IPS DF 19.7 (cell line): Measurements from ENCODE around the gene C1QL1.

ENCODE experiments used
- DNase-seq: peaks from one replicate; pipeline ENCODE4 v3.0.0-alpha.2; 2013; ENCODE audit warnings: low read depth, low spot score

The C1QL1 gene

GRCh38 chr17:44989552-44990138, 21.5 kb upstream of the C1QL1 start:
- DNase-seq = no peak

- DNase-seq = no peak
Measured at GRCh38 chr17:44988044-44988942, 20.2 kb upstream of the C1QL1 start.

GRCh38 chr17:44983563-44983962, 15.5 kb upstream of the C1QL1 start:
- no peak for DNase-seq

GRCh38 chr17:44982113-44982702, 14.1 kb upstream of the C1QL1 start:
- DNase-seq = no peak

- DNase-seq = no peak
Measured at GRCh38 chr17:44981221-44981968, 13.3 kb upstream of the C1QL1 start.

DNA sequence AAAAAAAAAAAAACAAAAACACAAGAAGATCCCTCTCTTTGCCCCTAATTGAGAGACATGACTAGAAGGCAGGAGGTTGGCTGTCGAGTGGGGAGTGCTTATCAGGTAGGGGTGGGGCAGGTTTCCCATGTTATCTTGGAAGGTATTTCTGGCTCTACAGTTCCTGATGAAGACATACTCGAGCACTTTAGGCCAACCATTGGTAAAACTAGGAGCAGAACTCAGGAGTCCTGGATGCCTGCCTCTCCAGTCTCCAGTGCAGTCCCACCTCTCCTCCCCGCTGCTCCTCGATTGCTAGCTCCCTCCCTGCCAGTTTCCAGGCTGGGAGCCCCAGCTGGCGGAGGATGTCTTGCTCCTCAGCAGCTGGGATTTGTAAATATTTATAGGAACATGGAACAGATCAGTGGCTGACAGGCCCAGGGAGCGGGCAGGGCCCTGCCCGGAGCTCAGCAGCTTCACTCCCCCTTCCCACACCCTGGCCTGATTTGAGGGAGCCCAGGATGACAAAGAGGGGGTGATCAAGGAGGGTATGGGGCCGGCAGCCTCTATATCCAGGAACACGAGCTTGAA, 11.4 kb upstream of the C1QL1 start:
- no peak for DNase-seq

GRCh38 chr17:44978807-44979206, 10.7 kb upstream of the C1QL1 start:
- no peak for DNase-seq

DNA sequence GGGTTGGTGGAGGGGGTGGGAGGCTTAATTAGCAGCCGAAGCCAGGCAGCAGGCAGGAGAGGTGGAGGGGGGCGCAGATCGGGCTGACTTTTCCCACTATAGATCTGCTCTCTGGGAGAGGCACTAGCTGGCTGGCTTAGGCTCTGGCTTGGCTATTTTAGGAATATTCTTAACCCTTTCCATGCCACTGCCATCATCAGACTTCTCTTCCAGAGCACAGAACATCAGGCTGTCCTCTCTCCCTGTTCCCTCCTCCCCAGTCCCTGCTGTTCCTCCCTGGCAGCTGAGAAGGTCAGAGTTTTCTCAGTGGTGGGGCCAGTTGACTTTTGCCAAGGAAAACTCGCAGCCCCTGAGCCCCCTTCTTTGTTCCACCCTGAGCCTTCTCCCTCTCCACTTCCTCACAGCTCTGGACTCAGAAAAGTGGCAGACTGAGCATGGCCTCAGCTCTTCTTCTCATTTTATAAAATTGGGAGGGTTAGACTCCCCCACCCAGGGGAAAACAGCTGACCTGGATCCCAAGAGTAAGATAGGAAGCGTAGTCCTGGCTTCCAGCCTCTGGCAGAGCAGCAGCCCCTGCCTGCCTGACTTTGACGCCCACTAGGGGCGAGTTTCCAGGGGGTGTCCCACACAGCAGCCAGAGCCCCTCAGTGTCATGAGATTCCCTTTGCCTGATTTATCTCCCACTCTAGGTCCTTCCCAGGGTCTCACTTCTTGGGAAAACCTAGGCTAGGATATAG, 9.9 kb upstream of the C1QL1 start:
- no peak for DNase-seq

GRCh38 chr17:44977065-44977464, 9.0 kb upstream of the C1QL1 start:
- DNase-seq = no peak

DNA sequence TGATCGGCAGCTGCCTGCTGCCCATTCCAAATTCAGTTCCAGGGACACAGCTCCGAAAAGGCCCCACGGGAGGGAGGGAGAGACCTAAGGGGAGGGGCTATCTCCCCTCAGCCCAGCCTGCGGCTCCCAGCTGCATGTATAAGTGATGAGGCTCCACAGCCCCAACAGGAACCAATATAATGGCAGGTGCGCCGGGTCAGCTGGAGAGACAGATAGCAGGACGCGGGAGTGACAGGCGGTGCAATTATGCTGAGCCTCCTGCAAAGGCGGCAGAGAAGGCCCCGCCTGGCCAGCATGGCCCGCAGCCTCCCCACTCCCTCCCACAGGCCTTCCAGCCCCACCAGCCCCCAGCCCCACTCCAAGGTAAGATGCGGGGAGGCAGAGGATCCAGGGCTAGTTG, 8.1 kb upstream of the C1QL1 start:
- DNase-seq = no peak

DNA sequence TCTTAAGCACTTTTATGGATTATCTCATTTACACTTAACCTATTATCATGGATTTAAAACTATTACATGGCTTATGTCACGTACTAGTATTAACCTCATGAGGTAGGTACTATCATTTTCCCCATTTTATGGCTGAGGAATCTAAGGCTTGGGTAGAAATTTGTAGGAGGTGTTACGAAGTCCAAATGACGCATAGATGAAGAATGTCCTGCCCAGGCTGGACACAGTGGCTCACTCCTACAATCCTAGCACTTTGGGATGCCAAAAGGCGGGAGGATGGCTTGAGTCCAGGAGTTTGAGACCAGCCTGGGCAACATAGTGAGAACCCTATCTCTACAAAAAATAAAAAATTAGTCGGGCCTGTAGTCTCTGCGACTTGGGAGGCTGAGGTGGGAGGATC, 4.8 kb upstream of the C1QL1 start:
- DNase-seq = no peak

GRCh38 chr17:44971776-44972483, 3.8 kb upstream of the C1QL1 start:
- DNase-seq = no peak

- DNase-seq = no peak
Measured at GRCh38 chr17:44970136-44970741, 2.1 kb upstream of the C1QL1 start.

- no peak for DNase-seq
Measured at GRCh38 chr17:44969144-44969780, 1.2 kb upstream of the C1QL1 start.

GRCh38 chr17:44967907-44968224, 237 bp downstream of the C1QL1 start:
- no peak for DNase-seq

DNA sequence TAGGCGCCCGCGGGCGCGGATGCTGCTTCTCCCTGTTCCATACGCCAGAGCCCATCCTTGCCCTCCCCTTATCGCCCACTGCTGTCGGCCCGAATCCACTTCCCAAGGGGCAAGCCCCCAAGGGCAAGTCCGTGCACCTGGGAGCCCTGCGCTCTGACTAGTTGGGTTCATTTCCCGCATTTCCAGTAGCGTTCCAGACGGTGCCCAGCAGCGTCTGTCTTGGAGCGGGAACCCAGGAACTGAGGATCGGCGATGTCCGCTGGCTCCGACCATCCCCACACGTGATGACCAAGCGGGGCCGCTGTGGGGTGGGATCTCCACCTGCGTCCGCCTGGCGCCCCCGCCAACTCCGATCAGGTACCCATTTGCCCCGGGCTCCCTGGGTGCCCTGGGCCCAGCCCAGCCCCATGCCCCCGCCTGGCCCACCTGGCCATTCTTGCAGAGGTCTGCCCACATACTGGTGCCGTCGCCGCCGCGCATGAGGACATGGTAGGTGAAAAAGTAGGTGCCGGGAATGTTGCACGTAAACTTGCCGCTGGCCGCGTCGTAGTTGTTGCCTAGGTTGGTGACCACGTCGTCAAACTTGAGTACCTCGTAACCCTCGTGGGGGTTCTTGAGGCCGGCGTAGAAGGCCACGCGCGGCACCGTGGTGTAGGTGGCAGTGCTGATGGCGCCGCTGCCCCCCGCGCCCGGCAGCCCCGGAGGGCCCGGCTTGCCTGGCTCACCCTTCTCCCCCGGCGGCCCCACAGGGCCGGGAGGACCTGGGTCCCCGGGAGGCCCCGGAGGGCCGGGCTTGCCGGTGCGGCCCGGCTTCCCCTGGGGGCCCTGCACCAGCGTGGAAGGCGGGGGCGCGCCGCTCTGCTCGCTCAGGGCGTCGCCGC, 837 bp downstream of the C1QL1 start:
- DNase-seq = no peak

DNA sequence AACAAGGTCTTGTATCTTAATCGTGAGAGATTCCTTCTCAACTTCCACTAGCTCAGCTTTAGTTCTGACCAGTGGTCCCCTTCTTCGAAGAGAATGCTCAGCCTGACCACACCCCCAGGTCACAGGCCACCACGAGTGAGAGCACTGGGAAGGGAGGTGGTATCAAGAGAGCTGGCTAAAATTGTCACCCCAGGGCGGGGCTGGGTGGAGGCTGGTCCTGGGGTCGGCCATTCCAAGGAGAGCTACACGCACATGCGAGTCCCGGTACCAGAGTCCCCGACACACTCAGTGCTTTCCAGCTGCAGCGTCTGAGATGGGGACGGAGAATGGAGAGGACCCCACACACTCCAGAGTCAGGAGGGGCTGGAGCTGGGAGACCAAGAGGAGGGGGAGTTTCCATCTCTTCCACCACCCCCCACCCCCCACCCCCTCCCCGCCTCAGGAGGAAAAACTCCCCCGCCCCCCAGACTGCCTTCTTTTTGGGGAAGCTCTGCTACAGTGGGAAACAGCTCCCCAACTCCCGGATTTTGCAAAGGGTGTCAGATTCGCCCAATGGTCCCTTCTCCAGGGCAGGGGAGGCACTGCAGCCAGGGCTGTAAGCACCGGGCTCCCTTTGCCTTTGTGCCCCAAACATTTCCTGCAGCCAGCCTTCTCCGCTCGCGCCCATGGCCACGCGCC, 1.6 kb downstream of the C1QL1 start:
- DNase-seq = no peak
